ENCODE data around the gene MACROD1.
A peak's percentile ranks its signal among the peaks of the same experiment; 100 is the strongest.

Gene MACROD1, protein sequence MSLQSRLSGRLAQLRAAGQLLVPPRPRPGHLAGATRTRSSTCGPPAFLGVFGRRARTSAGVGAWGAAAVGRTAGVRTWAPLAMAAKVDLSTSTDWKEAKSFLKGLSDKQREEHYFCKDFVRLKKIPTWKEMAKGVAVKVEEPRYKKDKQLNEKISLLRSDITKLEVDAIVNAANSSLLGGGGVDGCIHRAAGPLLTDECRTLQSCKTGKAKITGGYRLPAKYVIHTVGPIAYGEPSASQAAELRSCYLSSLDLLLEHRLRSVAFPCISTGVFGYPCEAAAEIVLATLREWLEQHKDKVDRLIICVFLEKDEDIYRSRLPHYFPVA

GRCh38 chr11:64165842-64166635 lies at the start of gene MACROD1:
Gene MACROD1 (minus strand): TSS chr11:64166113. CDS start chr11:64165994, 119 bp downstream.
- peak; percentile 85 for DNase-seq

- no peak for DNase-seq
These were observed 45.4 kb upstream of the MACROD1 start for GRCh38 chr11:64211181-64211872.

DNA sequence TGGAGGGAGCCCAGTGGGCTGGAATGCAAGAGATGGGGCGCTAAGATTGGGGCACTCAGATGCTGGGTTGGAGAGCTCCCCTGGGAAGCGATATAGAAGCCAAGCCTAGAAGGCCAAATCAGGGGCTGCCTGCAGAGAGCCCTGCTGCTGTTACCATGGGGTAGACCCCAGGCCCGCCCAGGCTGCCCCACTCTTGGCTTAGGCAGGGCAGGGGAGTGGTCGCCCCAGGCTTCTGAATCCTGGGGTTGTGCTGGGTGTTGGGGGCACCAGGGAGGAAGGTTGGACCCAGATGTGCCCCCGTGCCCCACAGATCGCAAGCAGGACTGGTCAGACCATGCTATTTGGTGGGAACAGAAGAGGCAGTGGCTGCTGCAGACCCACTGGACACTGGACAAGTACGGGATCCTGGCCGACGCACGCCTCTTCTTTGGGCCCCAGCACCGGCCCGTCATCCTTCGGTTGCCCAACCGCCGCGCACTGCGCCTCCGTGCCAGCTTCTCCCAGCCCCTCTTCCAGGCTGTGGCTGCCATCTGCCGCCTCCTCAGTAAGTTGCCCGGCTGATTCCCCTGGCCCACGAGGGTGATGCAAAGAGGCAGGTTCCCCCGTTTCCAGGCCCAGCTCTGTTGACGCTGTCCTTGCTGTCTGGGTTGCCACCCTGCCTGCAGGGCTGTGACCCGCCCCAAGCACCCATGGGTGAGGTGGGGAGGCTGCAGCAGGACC lies 44.5 kb upstream of the MACROD1 start:
- DNase-seq: no peak

DNA sequence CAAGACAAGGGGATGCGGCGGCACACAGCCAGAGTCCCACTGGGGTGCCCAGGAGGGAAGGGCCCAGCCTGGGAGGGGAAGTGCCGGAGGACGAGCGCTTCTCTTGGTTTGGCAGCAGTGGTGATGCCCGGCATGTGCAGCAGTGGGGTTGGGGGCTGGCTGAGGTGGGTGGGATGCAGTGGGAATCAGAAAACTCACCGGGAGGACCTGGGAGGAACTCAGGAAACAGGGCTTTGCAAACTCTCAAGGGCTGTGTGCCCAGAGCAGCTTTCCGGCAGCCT lies 43.6 kb upstream of the MACROD1 start:
- no peak for DNase-seq

DNA sequence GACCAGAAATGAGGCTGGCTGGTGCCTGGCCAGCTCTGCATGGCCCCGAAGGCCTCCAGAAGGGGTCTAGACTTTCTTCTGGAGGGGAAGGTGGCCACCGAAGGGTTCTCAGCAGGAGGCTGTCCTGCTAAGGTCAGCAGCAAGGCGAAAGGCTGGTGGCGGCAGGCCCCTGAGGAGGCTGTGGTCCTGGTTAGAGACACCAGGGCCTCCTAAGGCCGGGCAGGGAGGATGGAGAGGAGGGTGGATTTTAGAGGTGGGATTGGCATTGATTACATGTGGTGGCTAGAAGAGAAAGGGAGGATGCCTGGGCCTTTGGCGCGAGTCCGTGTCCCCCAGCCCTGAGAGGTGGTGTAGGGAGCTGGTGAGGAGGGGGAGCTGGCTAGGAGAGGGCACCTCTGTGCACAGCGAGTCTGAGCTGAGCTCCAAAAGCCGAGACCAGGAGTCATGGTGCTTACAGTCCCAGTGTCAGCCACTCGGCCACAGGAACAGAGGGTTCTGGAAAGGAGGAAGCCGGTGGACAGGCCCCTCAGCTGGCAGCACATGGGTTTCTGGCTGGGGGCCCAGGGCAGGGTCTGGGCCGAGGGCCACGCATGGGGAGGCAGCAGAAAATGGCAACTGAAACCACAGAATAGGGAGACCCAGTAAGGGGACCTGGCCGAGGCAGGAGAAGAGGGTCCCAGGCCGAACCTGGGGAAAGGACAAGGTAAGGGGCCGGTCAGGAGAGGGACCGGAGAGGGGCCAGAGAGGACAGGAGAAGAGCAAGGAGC lies 43.1 kb upstream of the MACROD1 start:
- no peak for DNase-seq

DNA sequence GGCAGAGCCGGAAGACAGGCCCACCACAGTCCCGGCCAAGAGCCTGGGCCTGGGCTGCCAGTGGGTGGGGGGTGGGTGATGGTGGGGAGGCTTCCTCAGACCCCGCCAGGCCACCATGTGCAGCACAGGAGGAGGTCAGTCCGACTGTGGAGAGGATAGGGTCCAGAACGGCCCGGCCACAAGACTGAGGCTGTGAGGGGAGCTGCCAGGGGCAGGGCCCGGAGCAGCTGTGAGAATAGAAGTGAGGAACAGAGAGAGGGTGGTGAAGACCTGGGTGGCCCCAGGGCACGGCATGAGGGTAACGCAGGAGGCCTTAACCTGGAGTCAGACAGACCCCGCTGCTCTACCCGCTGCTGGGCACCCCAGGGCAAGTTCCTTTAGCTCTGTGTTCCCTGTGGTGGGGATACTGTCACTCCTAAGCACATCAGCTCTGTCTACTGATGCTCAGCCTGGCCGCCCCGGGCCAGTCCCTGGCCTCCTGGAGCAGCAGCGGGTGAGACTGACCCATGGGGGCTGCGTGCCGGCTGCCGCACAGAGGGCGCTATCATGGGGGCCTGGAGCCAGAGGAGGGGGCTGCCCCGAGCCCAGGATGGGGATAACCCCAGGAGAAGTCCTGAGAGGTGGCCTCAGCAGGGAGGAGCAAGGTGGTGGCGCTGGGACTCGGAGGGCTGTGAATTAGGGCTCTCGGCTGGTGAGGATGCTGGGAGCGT lies 42.3 kb upstream of the MACROD1 start:
- DNase-seq: no peak

GRCh38 chr11:64207256-64208085 lies 41.6 kb upstream of the MACROD1 start:
- DNase-seq: no peak

DNA sequence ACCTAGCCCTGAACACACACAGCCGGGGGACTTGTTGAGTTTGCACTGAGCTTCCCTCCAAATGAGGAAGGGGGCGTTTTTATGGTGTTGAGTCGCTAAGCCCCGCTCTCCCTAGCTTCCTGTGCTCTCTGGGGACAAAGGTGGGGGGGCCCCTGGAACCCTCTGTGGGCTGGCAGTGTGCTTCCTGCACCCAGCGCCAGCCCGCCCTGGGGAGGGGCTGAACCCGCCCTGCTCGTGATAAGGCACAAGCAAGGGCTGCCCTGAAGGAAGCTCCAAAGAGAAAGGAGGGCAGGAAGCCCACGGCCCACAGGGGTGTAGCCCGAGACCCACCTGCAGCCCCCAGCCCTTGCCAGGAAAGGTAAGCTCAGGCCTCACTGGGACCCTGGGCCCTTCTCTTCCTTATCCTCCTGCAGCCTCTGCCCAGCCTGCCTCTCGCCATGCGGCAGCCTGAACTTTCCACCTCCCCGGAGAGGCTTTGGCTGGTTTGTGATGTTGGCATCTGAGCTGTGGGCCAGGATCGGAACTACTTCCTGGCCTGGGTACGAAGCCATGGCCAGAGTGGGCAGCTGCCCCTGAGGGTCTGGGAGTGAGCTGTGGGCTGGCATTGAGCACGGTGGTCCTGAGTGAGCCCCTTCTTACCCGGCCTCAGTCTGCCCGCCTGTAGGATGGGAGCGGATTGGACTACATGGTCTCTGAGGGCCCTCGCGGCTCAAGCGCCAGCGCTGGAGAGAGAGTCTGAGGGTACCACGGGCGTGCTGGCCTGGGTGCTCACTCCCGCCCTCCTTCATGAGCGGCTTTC lies 40.7 kb upstream of the MACROD1 start, which contains the start of gene FERMT3:
FERMT3 (plus strand) TSS at position 265 of the 799 bp plus-strand sequence. CDS start 644 bp downstream, outside the sequence.
- DNase-seq: no peak

DNA sequence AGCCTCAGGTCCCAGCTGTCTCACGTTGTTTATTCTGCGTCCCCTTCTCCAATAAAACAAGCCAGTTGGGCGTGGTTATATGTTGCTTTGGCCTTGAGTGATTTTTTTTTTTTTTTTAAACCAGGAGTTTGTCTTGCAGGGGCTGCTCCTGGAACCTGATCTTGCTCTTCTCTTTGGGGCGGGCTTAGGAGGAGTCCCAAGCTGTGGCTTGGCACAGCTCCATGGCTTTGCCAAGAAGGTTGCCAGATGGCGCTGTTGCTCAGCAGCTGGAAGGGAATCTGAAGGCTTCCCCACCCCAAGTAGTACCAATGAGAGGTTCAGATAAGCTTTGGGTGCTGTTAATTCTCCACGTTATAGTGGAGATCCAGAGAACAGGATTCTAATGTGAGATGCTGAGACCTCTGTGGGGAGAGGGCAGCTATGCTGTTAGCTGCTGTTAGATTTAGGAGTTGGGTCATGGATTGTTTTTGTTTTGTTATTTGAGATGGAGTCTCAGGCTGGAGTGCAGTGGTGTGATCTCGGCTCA lies 38.6 kb upstream of the MACROD1 start:
- peak; percentile 88 for DNase-seq

DNA sequence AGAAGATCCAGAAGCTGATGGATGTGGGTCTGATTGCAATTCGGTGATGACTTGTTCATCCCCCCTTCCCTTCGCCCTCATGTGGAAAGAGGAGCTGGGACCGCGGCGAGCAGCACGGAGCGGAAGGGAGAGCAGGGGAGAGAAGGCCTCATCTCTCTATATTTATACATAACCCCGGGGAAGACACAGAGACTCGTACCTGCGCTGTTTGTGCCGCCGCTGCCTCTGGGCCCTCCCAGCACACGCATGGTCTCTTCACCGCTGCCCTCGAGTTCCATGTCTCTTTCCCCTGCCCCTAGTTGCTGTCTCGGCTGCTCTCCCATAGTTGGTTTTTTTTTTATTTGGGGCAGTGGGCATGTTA lies 38.1 kb upstream of the MACROD1 start:
- no peak for DNase-seq

GRCh38 chr11:64203421-64204079 lies 37.6 kb upstream of the MACROD1 start:
- DNase-seq: no peak

DNA sequence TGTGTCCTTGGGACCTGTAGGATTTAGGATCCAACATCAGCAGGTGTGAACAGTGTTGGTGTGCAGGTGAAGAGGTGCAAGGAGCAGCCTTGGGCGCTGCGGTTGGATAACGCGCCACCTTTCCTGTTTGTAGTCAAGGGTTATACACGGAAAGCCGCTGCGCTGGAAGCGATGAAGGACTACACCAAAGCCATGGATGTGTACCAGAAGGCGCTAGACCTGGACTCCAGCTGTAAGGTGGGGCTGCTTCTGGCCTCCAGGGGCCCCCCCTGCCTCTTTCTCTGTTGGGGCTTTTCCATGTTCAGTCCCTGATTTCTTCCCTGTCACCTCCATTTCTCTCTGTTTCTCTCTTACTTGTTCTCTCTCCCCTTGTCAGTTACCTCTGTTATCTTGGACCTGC lies 37.1 kb upstream of the MACROD1 start:
- no peak for DNase-seq

DNA sequence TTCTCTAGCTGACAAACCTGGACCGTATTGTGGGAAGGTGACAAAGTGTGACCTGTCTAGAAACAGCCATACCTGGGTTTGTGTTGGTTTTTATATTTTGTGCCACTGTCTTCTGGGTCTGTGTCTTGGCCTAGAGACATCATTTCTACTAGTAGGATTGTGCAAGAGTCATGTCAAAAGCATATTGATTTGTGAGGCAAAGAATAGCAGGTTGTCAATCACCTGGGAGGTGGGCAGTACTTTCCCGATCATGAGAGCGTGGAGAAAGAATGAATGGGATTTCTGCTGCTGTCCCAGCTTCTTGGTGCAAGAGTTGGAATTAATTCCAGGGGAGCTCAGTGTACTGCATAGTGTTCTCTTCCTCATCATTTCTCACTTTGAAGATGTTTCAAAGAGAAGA lies 35.6 kb upstream of the MACROD1 start:
- DNase-seq: no peak

GRCh38 chr11:64198511-64198910 lies 32.6 kb upstream of the MACROD1 start:
- DNase-seq: no peak

DNA sequence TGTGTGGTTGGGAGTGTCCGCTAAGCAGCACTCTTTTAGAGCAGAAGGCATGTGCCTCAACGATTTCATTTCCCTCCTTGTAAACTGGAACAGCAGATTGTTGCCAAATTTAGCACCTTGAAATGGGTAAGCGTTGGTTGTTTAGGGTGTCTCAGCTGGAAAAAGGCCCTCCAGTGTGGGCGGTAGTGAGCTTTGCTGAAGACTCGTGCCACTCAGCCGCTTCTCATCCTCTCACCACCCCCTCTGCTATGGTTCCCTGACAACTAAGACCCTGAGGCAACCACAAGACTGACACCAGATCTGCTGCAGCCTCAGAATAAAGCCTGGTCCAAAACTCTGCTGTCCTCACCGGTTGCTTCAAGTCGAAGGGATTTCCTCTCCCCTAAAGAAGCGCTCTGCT lies 30.7 kb upstream of the MACROD1 start:
- no peak for DNase-seq

GRCh38 chr11:64192434-64192833 lies 26.5 kb upstream of the MACROD1 start:
- DNase-seq: no peak

GRCh38 chr11:64186492-64187165 lies 20.7 kb upstream of the MACROD1 start:
- no peak for DNase-seq

- DNase-seq: peak; percentile 99
These were observed 20.0 kb upstream of the MACROD1 start, which contains the start of gene STIP1 for GRCh38 chr11:64185693-64186491. Gene STIP1 (plus strand): TSS chr11:64186171. CDS start chr11:64186262, 91 bp downstream.
